Measurements from ENCODE around the gene SURF6. TPM values are rescaled to one million over a fixed set of nuclear protein-coding genes. Genes with fewer than 3 reads are reported as not detected.
A peak's percentile ranks its signal among the peaks of the same experiment; 100 is the strongest.

Gene SURF6
- total RNA-seq, 4 donors from 2014 or later, result 22.5 to 36.3 (median 25.8) TPM

DNA sequence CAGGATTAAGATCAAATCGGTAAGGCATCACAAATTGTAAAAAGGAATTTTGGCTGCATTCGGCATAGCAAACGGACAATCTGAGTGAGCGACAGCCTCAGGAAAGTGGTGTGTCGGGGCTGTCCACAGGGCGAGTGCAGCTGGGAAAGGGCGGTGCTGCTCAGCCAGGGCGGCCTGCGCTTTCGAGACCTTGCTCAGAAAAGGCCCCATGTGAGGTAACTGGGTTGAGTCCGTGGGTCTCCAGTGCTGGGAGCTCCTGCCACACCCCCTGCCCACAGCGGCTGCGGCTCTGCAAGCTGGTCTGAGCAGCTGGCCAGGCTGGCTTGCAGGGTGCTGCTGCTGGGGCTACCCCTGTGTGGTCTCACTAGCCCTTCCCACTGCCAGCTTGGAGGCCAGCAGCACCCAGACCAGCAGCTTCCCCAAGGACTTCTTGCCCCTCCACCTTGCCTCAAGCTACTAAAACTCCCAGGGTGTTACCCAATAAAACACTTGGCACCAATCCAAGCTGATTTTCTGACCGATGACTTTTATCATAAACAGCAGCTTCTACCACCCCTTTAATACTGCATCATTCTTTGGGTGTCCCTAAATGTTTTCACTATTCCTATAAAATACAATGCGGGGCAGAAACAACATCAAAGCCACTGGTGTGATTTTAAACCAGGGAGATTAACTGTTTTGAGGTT is 26.5 kb upstream of the SURF6 start:
- H3K36me3 ChIP-seq, result peaks cover 0 to 88% of the 10 kb centered on the region in 2 donors
- H3K9me3 ChIP-seq, result no peaks in the 10 kb centered on the region
- no peak for TF ChIP-seq POLR2AphosphoS5 (IDR thresholded peaks at IDR 0.05)
- TF ChIP-seq EP300 (IDR thresholded peaks at IDR 0.05), result no peak
- no peak for TF ChIP-seq POLR2A (IDR thresholded peaks at IDR 0.05)
- TF ChIP-seq CTCF (IDR thresholded peaks at IDR 0.05), result no peak
- peaks cover 0 to 37% (median 4%) of the 10 kb centered on the region in 3 donors for H3K4me1 ChIP-seq
- H3K4me3 ChIP-seq, result no peak overlapping the region
- no peak for ATAC-seq
- WGBS, 2 donors (ENCODE audit: low coverage in 1 of 2), result 79 to 80% methylated on average over 7 to 13 of the region's 15 CpGs
- no peaks in the 10 kb centered on the region for H3K27me3 ChIP-seq
- no peak overlapping the region for H3K27ac ChIP-seq

DNA sequence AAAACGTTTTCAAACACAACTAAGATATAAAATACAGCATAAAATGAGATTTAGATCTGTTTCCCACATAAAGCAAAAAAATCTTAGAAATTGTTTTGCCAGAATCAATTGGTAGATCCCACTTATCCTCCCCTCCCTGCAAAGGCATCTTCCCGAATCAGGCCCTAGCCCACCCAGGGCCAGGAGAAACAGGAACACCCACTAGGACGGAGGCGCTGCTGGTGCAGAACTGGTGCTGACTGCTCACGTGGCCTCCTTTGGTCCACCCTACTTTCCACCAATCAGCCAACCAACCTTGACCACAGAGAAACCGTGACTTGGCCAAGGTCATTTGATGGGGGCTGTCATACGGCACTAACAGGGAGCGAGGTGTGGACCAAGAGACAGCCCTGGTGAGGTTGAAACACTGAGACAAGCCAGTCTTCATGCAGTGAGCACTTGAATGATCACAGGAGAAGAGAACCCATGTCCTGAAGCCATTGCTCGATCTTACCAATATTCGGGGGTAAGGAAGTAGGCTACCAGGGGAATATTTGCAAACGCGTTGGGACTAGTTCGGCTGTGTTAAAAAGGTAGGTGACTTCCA is 25.6 kb upstream of the SURF6 start:
- TF ChIP-seq EP300 (IDR thresholded peaks at IDR 0.05) (no peak), POLR2AphosphoS5 (IDR thresholded peaks at IDR 0.05) (no peak), POLR2A (IDR thresholded peaks at IDR 0.05) (no peak), CTCF (IDR thresholded peaks at IDR 0.05) (no peak)
- Histone ChIP-seq H3K36me3 (peaks cover 0 to 79% of the 10 kb centered on the region in 2 donors), H3K4me1 (peaks cover 0 to 37% (median 11%) of the 10 kb centered on the region in 3 donors), H3K27me3 (no peaks in the 10 kb centered on the region), H3K9me3 (no peaks in the 10 kb centered on the region), H3K4me3 (no peak overlapping the region), H3K27ac (no peak overlapping the region)
- no peak for ATAC-seq
- 40 to 80% methylated on average over 2 to 9 of the region's 13 CpGs for WGBS, 2 donors (ENCODE audit: low coverage in 1 of 2)

DNA sequence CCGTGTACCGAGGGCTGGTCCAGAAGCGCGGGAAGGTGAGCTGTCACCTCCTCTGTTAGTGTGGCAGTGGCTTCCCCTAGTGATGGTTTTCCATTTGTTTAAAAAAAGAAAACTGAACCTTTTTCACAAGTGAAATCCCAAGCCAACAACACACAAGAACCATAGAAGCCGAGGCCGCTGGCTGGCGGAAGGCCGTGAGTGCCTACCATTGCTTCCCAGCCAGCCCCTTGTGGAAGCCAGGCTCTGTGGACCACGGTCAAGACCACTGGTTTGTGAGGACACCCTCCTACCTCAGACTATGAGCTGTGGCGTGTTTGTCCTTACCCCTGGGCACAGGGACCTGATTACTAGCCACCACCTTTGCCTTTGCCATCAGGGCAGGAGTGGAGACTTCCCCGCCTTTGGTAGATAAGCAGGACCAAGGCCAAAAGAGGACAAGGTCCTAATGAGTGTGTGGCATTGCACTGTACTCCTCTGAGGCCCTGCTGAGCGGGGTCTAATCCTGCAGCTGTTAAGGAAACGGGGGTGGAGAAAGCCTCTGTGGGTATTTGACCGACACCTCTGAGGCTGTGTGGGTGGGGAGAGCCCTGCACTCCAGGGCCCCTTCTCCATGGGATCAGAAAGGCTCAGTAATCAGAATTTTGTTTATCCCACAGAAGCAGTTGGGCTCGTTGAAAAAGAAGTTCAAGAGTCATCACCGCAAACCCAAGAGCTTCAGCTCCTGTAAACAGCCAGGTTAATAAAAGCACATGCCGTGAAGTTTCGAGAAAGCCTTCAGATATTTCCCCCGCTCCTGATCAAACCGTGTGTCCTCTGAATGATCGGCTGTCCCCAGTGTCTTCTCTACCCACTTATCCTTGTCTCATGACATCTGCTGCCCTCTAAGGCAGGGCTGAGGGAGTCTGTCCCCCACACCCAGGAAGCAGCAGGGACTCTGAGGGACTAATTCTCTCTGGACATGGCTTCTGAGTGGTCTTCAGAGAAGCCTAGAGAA is 24.7 kb upstream of the SURF6 start:
- no peak for ATAC-seq
- TF ChIP-seq POLR2A (IDR thresholded peaks at IDR 0.05) (no peak), POLR2AphosphoS5 (IDR thresholded peaks at IDR 0.05) (no peak), EP300 (IDR thresholded peaks at IDR 0.05) (no peak), CTCF (IDR thresholded peaks at IDR 0.05) (no peak)
- no peaks in the 10 kb centered on the region for H3K9me3 ChIP-seq
- H3K4me1 ChIP-seq, result peaks cover 0 to 40% (median 13%) of the 10 kb centered on the region in 3 donors
- no peak overlapping the region for H3K27ac ChIP-seq
- no peaks in the 10 kb centered on the region for H3K27me3 ChIP-seq
- peaks cover 0 to 70% of the 10 kb centered on the region in 2 donors for H3K36me3 ChIP-seq
- 40 to 74% methylated on average over 1 to 11 of the region's 21 CpGs for WGBS, 2 donors (ENCODE audit: low coverage in 1 of 2)
- no peak overlapping the region for H3K4me3 ChIP-seq

DNA sequence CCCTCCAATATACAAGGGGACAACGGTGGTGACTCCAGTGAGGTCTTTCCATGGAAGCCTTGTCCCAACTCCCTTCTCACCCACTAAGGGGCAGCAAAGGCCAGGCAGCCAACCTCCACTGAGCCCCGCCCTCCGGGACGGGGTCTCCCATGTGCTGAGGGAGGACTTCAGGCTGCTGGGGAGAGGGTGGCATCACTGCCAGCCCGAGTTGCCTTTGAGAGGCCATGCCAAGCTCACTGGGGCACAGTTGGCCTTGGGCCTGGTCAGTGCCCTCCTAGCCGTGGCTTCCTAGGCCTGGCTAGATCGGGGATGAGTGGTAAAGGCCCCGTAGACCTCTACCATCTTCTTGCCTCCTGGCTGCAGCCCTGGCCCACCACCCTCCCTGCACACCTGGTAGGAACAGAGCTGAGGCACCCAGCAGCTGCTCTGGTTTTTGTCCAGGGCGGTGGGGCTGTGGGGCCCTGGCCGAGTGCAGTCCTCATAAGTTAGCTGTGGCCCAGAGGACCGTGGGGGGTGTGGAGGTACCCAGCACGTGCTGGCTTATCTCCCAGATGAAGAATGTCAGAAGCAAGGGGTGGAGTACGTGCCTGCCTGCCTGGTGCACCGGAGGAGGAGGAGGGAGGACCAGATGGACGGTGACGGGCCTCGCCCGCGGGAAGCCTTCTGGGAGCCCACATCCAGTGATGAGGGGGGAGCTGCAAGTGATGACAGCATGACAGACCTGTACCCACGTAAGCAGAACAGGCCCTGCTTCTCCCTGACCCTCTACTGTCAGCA is 23.6 kb upstream of the SURF6 start:
- peaks cover 0 to 61% of the 10 kb centered on the region in 2 donors for H3K36me3 ChIP-seq
- no peak overlapping the region for H3K4me3 ChIP-seq
- H3K9me3 ChIP-seq, result no peaks in the 10 kb centered on the region
- no peaks in the 10 kb centered on the region for H3K27me3 ChIP-seq
- H3K4me1 ChIP-seq, result peaks cover 0 to 51% (median 23%) of the 10 kb centered on the region in 3 donors
- no peak overlapping the region for H3K27ac ChIP-seq
- no peak for ATAC-seq
- WGBS, 2 donors (ENCODE audit: low coverage in 1 of 2), result 30 to 40% methylated on average over 1 to 8 of the region's 20 CpGs
- TF ChIP-seq EP300 (IDR thresholded peaks at IDR 0.05), result no peak
- TF ChIP-seq CTCF (IDR thresholded peaks at IDR 0.05), result peak in 1 of 4 experiments; percentile 5
- no peak for TF ChIP-seq POLR2AphosphoS5 (IDR thresholded peaks at IDR 0.05)
